Spleen (tissue), 11 donors: ENCODE data around the gene METTL23. TPM values are rescaled to one million over a fixed set of nuclear protein-coding genes. Genes with fewer than 3 reads are reported as not detected.

Experiments
- DNase-seq: peaks from one replicate; pipeline ENCODE4 v3.0.0-alpha.2; 2020
- H3K27ac ChIP-seq, 8 donors: fragments of 200-600 bp; sonication (generic) in 7 of 8; 1 replicate in 4 of 8; 2 replicates in 4 of 8; pipeline versions ENCODE4 v1.5.0 to v1.8.0; 2016 to 2021; ENCODE audit warnings: inconsistent platforms in 4 of 8, mild to moderate bottlenecking in 4 of 8, moderate library complexity in 1 of 8
- H3K27me3 ChIP-seq, 7 donors: fragments of 200-600 bp; sonication (generic) in 6 of 7; replicated peaks in 1 of 7; 1 replicate in 4 of 7; 2 replicates in 3 of 7; pipeline versions ENCODE4 v1.5.0 to v1.8.0; 2016 to 2021; ENCODE audit warnings: inconsistent platforms in 3 of 7, mild to moderate bottlenecking in 1 of 7
- H3K36me3 ChIP-seq, 6 donors: fragments of 200-600 bp; sonication (generic) in 5 of 6; 1 replicate in 4 of 6; 2 replicates in 2 of 6; pipeline versions ENCODE4 v1.5.0 to v1.8.0; 2016 to 2021; ENCODE audit warnings: inconsistent platforms in 2 of 6
- H3K4me1 ChIP-seq, 6 donors: fragments of 200-600 bp; sonication (generic) in 5 of 6; 1 replicate in 3 of 6; 2 replicates in 3 of 6; pipeline versions ENCODE4 v1.5.0 to v1.8.0; 2016 to 2021; ENCODE audit warnings: inconsistent platforms in 3 of 6
- H3K4me3 ChIP-seq, 8 donors: fragments of 200-600 bp; sonication (generic) in 7 of 8; 1 replicate in 4 of 8; 2 replicates in 4 of 8; pipeline versions ENCODE4 v1.5.0 to v1.8.0; 2016 to 2021; ENCODE audit warnings: inconsistent platforms in 4 of 8, mild to moderate bottlenecking in 4 of 8, moderate library complexity in 2 of 8
- H3K9me3 ChIP-seq, 8 donors: fragments of 200-600 bp; sonication (generic) in 7 of 8; 1 replicate in 4 of 8; 2 replicates in 4 of 8; pipeline versions ENCODE4 v1.5.0 to v1.8.0; 2016 to 2021; ENCODE audit warnings: inconsistent platforms in 4 of 8
- POLR2A ChIP-seq, 3 donors: fragments of 450-650 bp; IDR thresholded peaks; one replicate each; pipeline ENCODE4 v1.5.1; 2017; ENCODE audit warnings: antibody characterized with exemption in 3 of 3, mild to moderate bottlenecking in 1 of 3
- POLR2AphosphoS5 ChIP-seq, 3 donors: sonication (generic); formaldehyde crosslinking; IDR thresholded peaks; one replicate each; pipeline ENCODE4 v1.5.1; 2017; ENCODE audit warnings: antibody characterized with exemption in 3 of 3
- WGBS, 5 donors: extraction: QIAGEN DNeasy Blood & Tissue Kit in 3 of 5; methylation state at CpG; one replicate each; pipeline versions ENCODE4 v1.1.5 to v1.1.7; 2013 to 2018; 5-methylcytosine and 5-hydroxymethylcytosine counted together
- intact Hi-C: fragments of 100-400 bp; cut with DNase I; formaldehyde crosslinking; loops from one replicate; pipeline ENCODE4 v1.15.0; 2023; ENCODE audit warnings: low total_unique reads
- polyA plus RNA-seq, 3 donors: library from polyadenylated mRNA; stranded (reverse); fragments of 200-250 nt; gene quantifications; one replicate each; pipeline ENCODE4 v1.2.1, GENCODE V29; 2013
- total RNA-seq, 7 donors: library from RNA; depleted of rRNA in 3 of 7; stranded (reverse); fragments of >200 nt in 3 of 7; fragmentation: NEBNext Ultra II Directional in 4 of 7; extraction: Animal tissue kit (Norgen Biotek cat#: 25700) in 4 of 7; gene quantifications; one replicate each; pipeline versions ENCODE4 v1.1.0 to v1.2.1, GENCODE V29; 2016 to 2021
- TF ChIP-seq, protein P1 (sequence below), 11 experiments: fragments of 200-600 bp in 7 of 11; fragments of 450-650 bp in 4 of 11; sonication (generic) in 4 of 11; IDR thresholded peaks in 8 of 11; conservative IDR thresholded peaks in 3 of 11; 1 replicate in 7 of 11; 2 replicates in 4 of 11; pipeline versions ENCODE4 v1.4.0 to v1.8.0; 2016 to 2021; ENCODE audit warnings: antibody characterized with exemption in 11 of 11, inconsistent platforms in 4 of 11, mild to moderate bottlenecking in 1 of 11
- donor health status: healthy with polysubstance abuse.
- donor health status: DM: no; HTN: no; CAD: no; lungs with moderate emphysema.
- donor health status: DM: no; HTN: no; CAD: no.
- donor health status: Bipolar disorder and iron deficiency.
- donor health status: healthy.
- donor health status: DM: no; HTN: no; CAD: no.
- donor health status: DM: yes; HTN: yes; CAD: no.

The METTL23 gene
- total and polyA plus RNA-seq, 10 donors = 35.8 to 72.7 (median 49.5) TPM

- WGBS, 5 donors = 79 to 94% (median 89%) methylated on average over 13 of the region's 13 CpGs
- TF ChIP-seq, protein P1, sequence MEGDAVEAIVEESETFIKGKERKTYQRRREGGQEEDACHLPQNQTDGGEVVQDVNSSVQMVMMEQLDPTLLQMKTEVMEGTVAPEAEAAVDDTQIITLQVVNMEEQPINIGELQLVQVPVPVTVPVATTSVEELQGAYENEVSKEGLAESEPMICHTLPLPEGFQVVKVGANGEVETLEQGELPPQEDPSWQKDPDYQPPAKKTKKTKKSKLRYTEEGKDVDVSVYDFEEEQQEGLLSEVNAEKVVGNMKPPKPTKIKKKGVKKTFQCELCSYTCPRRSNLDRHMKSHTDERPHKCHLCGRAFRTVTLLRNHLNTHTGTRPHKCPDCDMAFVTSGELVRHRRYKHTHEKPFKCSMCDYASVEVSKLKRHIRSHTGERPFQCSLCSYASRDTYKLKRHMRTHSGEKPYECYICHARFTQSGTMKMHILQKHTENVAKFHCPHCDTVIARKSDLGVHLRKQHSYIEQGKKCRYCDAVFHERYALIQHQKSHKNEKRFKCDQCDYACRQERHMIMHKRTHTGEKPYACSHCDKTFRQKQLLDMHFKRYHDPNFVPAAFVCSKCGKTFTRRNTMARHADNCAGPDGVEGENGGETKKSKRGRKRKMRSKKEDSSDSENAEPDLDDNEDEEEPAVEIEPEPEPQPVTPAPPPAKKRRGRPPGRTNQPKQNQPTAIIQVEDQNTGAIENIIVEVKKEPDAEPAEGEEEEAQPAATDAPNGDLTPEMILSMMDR (IDR thresholded peaks at IDR 0.05 in 8 of 11, conservative IDR thresholded peaks at IDR 0.05 in 3 of 11) = no peak
- TF ChIP-seq POLR2AphosphoS5 (IDR thresholded peaks at IDR 0.05) (no peak), POLR2A (IDR thresholded peaks at IDR 0.05) (no peak)
- peak; percentile 33 for DNase-seq
- H3K27me3 ChIP-seq = no peaks in the 10 kb centered on the region
- intact Hi-C loops = no loop called here
- H3K27ac ChIP-seq = peak overlapping the region in 4 of 8 donors; percentile 22 to 85 (median 28)
- H3K4me3 ChIP-seq = no peak overlapping the region
- peaks cover 0 to 9% (median 0%) of the 10 kb centered on the region in 6 donors for H3K36me3 ChIP-seq
- peaks cover 15 to 97% (median 48%) of the 10 kb centered on the region in 6 donors for H3K4me1 ChIP-seq
- H3K9me3 ChIP-seq = no peaks in the 10 kb centered on the region
Measured at GRCh38 chr17:76690596-76691280, 35.9 kb upstream of the METTL23 start.

DNA sequence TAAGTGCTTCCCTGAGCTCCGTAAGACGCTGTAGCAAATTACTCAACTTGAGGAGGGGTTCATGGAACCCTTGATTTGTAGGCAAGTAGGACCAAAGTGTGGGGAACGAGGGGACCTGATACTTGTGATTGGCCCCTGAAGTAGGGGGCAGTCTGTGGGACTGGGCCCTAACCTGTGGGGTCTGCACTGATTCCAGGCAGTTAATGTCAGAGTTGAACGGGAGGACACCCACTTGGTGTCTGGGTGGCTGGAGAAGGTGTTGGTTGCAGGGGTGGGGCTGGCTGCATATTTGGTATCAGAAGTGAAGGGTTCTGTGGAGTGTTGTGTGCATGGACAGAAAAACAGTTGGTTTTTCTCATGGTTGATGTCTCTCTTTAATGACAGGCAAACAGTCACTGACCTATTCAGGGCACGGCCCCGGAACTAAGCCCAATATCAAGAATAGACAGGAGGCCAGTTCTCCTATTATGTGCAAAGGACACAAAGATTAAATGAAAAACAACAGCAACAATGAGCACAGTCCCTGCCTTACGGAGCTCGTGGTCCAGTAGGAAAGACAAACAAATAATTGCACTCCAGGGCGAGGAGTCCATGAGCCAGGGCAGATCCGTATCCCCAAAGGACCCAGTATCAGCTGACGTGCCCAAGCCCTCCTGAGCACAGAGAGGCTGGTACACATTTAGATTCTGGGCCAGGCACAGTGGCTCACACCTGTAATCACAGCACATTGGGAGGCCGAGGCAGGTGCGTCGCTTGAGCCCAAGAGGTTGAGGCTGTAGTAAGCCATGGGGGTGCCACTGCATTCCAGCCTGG lies 35.1 kb upstream of the METTL23 start:
- no peak for DNase-seq
- no peak for TF ChIP-seq POLR2AphosphoS5 (IDR thresholded peaks at IDR 0.05)
- TF ChIP-seq, protein P1 (IDR thresholded peaks at IDR 0.05 in 8 of 11, conservative IDR thresholded peaks at IDR 0.05 in 3 of 11) = no peak
- TF ChIP-seq POLR2A (IDR thresholded peaks at IDR 0.05) = no peak
- no peaks in the 10 kb centered on the region for H3K27me3 ChIP-seq
- 81 to 89% (median 85%) methylated on average over 14 of the region's 14 CpGs for WGBS, 5 donors
- peak overlapping the region in 6 of 8 donors; percentile 21 to 81 (median 40) for H3K27ac ChIP-seq
- H3K36me3 ChIP-seq = peaks cover 0 to 9% (median 0%) of the 10 kb centered on the region in 6 donors
- intact Hi-C loops = no loop called here
- H3K9me3 ChIP-seq = no peaks in the 10 kb centered on the region
- peaks cover 23 to 97% (median 49%) of the 10 kb centered on the region in 6 donors for H3K4me1 ChIP-seq
- no peak overlapping the region for H3K4me3 ChIP-seq

DNA sequence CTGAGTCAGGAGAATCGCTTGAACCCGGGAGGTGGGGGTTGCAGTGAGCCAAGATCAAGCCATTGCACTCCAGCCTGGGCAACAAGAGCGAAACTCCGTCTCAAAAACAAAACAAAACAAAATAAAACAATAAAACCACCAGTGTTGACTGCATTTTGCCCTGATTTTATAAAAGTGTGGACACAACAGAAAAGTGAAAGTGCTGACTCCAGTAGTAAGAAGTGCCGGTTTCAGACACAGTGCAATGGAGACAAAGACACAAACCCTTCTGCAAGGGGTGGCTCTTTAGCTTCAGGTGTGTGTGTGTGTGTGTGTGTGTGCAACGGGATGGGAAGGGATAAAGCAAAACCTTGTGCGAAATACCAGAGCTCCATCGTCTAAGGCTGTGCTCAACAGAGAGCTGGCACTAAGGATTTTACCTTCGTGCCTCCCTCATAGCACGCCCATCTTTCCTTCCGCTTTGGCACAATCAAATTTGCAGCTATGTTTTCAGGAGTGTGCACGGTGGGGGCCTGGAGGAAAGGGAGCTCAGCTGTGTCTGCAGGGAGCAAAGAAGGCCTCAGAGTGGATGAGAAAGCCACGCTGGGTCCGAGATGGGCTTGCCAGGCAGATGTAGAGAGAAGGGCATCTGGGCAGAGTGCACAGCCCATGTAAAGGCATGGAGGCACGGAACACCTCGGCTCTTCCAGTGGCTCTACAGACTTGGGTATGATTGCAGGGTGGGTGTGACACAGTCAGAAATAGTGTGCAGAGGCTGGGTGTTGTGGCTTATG lies 31.4 kb upstream of the METTL23 start:
- no peaks in the 10 kb centered on the region for H3K36me3 ChIP-seq
- H3K27ac ChIP-seq = peak overlapping the region in 7 of 8 donors; percentile 53 to 90 (median 81)
- H3K9me3 ChIP-seq = no peaks in the 10 kb centered on the region
- H3K27me3 ChIP-seq = no peaks in the 10 kb centered on the region
- peaks cover 16 to 97% (median 58%) of the 10 kb centered on the region in 6 donors for H3K4me1 ChIP-seq
- TF ChIP-seq, protein P1 (IDR thresholded peaks at IDR 0.05 in 8 of 11, conservative IDR thresholded peaks at IDR 0.05 in 3 of 11) = no peak
- peak in 2 of 3 donors; percentile 43 to 78 for TF ChIP-seq POLR2AphosphoS5 (IDR thresholded peaks at IDR 0.05)
- WGBS, 5 donors = 53 to 84% (median 63%) methylated on average over 16 of the region's 16 CpGs
- intact Hi-C loops = no loop called here
- DNase-seq = no peak
- peak overlapping the region in 1 of 8 donors; percentile 17 for H3K4me3 ChIP-seq
